Activated effector memory CD4-positive, alpha-beta T cell treated with Interleukin-2 at 50 U/mL for 16 hours (primary cell): ENCODE data around the gene UTS2B.
"Not testable (repeated sequence)": the region's sequence is repeated elsewhere in the genome, so short reads cannot be mapped to it uniquely, and the experiment has no call there.

Experiments used
- DNase-seq: peaks from one replicate; pipeline ENCODE4 v3.0.0-alpha.2; 2020

Gene UTS2B

DNA sequence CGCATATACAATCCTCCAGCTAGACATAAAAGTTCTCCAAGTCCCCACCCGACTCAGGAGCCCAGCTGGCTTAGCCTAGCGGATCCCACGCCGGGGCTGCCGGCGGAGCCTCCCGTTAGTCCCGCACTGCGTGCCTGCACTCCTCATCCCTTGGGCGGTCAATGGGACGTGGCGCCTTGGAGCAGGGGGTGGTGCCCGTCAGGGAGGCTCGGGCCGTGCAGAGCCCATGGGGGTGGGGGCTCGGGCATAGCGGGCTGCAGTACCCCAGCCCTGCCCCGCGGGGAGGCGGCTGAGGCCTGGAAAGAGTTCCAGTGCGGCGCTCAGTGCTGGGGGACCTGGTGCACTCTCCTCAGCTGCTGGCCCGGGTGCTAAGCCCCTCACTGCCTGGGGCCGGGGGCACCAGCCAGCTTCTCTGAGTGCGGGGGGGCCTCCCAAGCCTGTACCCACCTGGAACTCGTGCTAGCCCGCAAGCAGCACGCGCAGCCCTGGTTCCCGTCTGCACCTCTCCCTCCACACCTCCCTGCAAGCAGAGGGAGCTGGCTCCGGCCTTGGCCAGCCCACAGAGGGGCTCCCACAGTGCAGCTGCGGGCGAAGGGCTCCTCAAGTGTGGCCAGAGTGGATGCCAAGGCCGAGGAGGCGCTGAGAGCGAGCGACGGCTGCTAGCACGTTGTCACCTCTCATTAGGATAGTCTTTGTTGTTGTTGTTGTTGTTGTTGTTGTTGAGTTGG lies 13.3 kb downstream of the UTS2B start:
- no peak for DNase-seq

DNA sequence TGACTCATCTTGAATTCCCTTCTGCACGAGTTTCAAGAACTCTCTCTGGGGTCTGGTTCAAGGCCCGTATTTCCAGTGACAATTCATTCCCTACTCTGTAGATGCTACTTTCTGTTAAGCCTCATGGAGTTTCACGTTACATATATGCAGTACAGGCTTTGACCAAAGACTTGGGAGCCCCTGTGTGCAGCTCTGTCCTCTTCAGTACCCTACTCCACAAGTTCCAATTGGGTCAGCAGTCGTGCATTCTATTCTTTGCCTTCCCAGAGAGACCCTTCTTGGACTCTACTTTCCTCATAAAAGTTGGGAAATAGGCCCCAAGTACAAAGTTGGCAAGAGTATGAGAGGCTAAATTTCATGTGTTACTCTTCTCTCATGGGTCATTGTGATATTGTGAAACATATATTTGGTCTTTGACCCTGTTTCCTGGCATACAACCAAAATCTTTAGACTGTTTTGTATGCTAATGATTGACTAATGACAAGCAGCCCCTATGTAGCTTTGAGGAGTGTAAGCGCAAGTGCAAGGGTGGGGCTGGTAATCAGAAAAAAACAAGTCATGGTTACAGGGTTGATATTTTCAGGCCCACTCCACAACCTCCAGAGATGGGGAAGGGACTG lies 16.1 kb downstream of the UTS2B start:
- no peak for DNase-seq

DNA sequence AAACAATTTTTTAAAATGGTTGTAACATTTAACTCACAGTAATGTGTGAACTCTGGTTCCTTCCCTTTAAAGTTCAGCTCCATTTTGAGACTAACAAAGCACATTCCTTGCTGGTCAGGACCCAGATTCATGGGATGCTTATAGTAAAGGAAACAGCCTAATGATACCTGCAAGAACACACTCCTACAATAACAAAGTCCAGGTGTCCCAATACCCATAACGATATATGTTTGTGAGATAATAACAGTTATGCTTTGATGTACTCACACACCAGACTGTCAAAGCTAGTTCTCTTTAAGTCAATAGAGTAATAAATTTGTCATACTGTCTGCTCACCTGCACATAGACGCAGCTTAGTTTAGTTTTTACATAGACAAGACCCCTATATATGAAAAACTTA lies 17.0 kb downstream of the UTS2B start:
- no peak for DNase-seq

DNA sequence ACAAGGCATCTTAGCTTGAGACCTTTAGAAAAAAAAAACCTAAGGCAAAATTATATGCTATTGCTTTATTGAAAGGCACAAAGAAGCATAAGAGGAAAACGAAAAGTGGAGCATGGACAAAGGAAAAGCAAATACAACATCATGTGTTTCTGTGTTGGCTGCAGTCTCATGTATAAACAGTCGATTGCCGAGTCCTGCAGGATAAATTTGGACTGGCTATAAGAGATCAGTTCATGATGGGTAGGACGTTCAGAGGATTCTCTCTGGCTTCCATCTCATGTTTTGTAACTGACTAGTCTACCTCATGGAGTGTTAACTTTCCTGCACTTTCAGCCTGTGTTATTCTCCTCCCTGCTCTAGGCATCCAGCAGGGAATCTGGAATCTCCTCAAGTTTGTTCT lies 23.0 kb downstream of the UTS2B start:
- DNase-seq, result no peak

DNA sequence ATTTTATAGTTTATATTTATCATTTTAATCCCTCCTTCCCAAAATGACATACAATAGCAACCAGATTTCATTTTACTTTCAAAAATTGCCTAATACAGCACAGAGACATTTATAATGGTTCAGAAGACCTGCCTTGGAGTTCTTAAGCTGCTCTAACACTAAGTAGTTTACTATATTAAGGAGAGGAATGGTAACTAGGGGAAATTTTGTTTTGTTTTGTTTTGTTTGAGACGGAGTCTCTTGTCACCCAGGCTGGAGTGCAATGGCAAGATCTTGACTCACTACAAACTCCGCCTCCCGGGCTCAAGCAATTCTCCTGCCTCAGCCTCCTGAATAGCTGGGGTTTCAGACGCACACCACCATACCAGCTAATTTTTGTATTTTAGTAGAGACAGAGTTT lies 23.9 kb downstream of the UTS2B start:
- no peak for DNase-seq

DNA sequence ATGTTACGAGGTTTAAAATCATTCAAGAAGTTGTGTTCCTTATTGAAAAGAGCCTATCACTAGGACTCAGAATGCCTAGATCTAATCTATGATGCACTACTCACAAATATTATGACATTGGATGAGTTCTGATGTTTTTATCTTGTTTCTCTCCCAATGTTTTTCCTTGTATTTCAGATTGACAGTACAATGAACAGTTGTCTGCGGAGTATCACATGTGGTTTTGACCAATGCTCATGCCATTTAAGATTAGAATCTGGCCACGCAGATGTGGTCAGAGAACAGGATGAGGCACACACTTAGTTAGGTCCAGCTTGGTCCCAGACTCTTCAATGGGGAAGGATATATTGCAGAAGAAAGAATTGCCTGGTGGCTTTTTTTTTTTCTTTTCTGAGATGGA lies 26.7 kb downstream of the UTS2B start:
- DNase-seq, result no peak

DNA sequence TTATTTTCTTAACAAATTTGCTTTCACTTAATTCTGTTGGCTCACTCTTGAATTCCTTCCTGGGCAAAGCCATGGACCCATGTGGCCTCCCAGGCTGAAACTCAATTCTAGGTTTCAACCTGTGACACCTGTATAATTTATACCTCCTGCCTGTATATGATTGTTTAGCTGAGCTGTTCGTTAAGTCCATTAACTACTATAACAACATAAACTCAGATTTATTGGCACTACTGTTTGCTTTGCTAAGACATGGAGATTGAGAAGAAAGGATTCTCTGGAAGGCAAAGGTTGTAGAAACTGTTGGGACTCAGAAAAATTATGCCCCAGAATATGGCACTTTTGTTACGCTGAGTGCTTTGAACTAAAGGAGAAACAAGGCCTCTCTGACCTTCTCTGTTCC lies 27.9 kb downstream of the UTS2B start:
- DNase-seq, result no peak

DNA sequence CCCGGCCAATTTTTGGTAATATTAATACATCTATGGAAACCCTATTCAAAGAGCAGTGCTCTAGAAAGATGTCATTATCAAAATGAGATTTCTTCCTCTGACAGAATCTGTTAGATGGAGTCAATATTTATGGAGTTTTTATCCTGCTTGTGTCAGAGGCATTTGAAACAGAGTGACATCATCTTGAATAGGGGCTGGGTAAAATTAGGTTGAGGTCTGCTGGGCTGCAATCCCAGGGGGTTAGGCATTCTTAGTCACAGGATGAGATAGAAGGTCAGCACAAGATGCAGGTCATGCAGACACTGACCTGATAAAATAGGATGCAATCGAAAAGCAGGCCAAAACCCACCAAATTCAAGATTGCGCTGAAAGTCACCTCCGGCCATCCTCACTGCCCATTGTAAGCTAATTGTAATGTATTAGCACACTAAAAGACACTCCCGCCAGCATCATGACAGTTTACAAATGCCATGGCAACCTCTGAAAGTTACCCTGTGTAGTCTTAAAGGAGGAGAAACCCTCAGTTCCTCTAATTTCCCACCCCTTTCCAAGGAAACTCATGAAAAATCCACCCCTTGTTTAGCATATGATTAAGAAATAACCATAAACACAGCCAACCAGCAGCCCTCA lies 28.4 kb downstream of the UTS2B start:
- DNase-seq, result no peak

DNA sequence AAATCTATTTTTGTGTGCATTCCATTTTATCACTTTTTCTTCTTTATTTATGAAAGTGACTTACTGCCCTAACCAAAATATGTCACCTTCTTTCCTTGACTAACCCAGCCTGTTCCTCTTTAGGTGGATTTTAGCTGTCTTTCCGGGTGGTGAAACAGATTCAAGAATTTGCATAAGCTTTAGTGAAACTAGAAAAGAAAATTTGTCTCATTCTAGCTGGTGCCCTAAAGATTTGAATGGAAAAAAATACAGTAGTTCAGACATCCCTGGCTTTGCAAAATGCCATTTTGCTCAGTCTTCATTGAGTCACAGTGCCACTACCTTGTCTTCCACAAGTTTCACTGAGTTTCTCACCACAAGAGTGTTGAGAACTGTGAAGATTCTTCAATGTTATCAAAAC lies 29.3 kb downstream of the UTS2B start:
- DNase-seq, result no peak

DNA sequence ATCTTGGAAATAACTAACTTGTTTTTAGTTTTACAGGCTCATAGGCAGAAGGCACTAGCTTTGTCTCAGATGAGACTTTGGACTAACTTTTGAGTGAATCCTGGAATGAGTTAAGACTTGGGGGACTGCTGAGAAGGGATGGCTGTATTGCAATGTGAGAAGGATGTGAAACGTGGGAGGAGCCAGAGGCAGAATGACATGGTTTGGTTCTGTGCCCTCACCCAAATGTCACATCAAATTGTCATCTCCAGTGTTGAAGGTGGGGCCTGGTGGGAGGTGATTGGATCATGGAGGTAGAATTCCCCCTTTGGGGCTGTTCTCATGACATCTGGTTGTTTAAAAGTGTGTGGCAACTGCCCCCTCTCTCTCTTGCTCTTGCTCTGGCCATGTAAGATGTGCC lies 29.9 kb downstream of the UTS2B start:
- DNase-seq, result no peak

DNA sequence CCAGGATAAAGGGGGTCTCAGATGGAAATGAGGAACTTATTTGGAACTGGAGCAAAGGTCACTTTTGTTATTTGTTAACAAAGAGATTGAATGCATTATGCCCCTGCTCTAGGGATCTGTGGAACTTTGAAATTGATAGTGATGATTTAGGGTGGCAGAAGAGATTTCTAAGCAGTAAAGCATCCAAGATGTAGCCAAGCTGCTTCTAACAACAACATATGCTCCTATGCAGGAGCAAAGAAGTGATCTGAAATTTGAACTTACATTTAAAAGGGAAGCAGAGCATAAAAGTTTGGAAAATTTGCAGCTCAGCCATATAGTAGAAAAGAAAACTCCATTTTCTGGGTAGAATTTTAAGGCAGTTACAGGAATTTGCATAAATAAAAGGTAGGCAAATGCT lies 31.5 kb downstream of the UTS2B start:
- DNase-seq, result no peak

DNA sequence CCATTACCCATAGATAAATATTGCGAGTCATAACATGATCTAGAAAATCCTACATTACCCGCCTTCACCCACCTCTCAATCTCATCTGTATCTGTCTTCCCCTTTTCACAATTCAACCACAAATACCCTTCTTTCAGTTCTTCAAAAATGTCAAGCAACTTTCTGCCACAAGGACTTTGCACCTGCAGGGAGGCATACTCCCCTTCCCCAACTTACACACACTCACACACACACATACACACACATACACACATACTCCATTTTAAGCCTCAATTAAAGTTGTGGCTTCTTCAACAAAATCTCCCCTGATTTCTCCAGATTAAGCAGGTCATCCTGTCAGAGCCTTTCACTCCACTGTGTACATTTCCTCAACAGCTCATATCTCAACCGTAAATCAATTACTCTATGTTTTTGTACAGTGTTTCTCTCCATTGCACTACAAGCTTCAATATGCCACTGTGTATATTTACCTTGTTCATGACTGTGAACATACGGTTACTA lies 34.2 kb downstream of the UTS2B start:
- no peak for DNase-seq

DNA sequence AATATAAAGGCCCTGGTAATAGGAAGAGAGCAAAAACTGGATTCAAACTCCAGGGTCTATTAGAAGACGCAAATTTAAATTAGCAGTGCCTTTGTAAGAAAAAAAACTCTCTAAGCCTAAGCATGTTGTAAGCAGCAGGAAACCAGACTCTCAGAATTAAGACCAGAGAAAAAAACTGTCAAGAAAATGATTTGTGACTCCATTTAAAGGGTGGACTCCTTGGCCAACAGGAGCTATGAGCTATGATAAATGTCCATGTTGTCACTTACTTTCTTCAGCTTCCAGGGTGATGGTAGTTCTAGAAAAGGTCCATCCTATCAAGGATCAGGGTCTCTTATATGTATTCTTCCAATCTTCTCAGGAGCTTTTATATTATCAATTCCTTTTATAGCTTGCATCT lies 36.0 kb downstream of the UTS2B start:
- DNase-seq, result no peak

DNA sequence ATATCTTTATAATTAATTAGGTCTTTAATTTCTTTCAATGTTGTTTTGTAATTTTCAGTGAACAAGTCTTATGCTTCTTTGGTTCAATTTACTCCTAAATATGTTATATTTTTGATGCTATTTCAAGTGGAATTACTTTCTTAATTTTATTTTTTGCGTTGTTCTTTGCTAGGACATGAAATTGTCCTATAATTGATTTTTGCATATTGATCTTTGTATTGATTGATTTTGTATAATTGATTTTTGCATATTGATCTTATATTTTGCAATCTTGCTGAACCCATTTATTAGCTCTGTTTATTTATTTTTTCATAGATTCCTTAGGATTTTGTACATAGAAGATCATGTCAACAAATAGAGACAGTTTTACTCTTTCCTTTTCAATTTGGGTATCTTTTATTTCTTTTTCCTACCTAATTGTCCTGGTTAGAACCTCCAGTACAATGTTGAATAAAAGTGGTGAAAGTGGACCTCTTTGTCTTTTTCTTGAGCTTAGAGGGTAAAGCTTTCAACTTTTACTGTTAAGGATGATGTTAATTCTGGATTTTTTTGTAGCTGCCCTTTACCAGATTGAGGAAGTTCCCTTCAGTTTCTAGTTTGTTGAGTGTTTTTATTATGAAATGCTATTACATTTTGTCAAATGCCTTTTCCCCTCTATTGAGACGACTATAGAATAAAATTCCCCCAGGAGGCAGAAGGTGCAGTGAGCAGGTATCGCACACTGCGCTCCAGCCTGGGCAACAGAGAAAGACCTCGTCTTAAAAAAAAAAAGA lies 37.9 kb downstream of the UTS2B start:
- no peak for DNase-seq

DNA sequence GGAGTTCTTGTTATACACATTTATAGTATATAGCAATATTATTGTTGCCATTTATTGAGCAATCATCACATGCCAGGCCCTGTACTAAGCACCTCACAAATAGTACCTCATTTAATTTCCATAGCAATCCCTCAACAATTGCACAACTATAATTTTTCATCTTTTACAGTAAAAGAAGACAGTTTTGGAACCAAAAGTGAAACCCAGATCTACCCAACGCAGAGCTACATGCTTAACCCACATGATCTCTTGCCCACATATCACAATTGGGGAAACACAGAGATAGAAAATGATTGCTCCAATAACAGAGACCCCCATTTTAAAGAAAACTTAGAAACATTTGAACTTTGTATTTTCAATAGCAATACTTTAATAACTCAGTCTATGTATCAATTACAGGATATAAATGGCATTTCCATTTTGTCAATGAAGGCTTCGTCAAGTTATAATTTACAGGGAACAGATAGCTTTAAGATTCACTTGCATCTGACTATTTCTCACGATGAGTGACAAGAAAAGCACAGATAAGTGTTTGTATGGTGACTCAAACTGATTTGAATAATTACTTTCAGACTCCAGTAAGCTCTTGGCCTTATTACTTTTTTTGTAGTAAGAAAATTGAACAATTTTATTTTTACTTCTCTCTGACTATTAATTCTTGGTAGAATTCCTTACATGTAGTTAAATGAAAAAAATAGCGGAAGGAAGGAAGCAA lies 39.9 kb downstream of the UTS2B start:
- DNase-seq, result no peak

DNA sequence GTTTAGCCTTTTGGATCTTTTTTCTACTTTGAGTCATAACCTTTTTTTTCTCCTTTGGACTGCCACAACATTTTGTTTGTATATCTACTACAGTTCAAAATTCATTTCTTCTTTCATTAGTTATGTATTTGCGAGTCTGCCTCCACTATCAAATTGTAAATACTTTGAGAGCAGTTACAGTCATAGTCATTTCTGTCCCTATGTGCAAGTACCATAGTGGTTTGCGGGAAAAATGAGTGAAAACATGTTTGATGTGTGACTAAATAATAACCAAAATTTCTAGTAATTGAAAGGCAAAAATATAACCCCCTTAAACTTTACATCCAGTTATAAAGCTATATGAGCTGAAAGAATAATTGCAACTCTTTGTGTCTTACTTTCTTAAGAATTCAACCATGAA lies 46.9 kb downstream of the UTS2B start:
- no peak for DNase-seq

DNA sequence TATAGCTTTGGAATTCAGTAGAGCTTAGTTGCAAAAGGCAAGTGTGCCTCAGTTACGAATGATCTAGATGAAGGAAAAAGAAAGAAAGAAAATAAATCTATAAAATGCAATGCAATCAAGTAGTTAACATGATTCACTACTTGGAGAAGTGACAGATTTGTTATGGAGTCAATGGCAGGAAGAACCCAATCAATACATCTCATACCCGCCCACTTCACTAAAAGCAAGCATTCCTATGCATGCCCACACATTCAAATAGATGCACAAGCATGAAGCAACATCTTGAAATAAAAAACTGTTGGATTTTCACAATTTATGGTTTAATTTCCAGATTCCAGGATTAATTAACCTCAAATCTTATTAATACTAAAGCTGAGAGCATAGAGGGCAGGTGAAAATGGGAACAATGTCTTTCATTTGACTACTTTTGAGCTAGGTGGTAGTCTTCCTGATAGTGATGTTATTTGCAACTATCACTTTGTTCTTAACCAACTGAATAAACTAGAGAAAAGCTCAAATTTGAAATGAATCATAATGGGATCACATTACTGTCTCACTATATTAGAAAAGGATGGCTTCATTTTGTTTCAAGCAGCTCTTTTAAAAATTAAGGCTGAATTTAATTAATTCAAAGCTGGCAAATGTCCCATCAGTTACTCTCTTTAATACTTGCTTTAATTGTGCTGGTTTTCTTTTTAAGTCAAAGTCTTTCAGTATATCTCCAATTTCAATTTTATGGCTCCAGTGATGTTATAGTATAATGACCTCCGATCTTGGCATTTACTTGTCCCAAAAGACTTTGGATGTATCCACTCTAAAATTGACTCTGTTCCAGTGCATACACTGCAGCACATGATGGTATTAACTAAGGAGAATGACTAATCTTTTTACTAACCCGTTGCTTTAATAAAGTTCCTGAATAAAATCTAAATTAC lies 47.8 kb downstream of the UTS2B start:
- DNase-seq, result no peak

DNA sequence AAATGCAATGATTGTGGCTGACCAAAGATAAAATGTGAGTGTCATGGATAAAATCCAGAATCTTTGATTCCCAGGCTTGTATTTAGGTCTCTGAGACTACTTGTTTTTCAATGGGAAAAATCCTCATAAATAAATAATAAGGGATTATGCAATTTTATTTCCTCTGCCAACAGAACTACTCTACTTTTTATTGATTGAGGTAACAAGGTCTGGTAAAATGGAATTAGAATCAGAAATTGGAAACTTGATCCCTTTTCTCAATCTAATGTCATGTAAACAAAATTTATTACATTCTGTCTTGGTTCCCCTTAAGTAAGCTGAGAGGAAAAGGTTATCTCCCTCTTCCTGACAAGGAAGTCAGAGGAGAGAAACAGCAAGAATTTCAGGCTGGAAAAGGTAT lies 49.4 kb downstream of the UTS2B start:
- no peak for DNase-seq

DNA sequence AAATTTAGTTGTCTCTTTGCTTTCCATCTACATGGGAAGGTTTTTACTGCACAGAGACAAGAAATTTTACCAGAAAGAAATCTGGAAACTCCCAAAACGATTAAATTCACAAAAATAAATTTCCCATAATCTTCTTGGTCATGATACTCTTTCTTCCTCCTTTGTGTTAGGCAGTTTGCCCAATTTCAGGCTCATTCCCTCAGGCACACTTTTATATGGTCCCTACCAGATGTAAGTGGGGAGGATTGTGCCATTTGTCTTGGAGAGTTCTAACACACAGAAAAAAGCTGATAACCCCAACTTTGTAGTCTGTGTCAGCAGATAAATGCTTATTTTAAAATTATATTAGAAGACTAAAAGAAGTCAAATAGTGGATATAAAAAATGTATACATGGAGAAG lies 50.2 kb downstream of the UTS2B start:
- no peak for DNase-seq

DNA sequence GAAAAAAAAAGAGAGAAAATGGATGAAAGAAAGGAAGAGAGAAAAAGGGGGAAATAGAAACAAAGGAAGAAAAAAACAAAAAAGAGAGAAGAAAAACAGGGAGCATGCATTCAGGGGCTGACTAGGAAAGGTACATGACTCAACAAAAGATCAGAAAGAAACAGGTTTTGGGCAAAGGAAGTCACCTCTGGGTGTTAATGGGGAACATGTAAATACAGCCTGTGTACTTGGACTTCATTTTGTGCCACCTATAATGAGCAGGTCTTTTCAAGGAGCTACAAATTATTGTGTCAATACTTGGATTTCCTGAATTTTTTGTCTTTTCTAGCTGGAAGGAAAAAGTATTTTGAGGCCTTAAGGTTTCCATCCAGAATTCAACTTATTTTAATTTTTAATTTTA lies 54.6 kb downstream of the UTS2B start:
- no peak for DNase-seq

DNA sequence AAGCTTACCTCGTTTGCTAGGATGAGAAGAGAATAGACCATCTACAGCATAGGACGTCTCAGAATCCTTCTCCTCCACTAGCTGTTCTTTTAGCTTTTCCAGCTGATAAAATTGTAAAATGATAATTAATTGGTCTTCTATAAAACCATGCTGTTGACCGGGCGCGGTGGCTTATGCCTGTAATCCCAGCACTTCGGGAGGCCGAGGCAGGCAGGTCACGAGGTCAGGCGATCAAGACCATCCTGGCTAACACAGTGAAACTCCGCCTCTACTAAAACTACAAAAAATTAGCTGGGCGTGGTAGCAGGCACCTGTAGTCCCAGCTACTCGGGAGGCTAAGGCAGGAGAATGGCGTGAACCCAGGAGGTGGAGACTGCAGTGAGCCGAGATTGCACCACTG lies 55.1 kb downstream of the UTS2B start:
- DNase-seq, result not testable (repeated sequence)
